BLaER1 (cell line): ENCODE results near the gene SMIM35.

Experiments
- H3K27ac ChIP-seq: shearing (Covaris generic); formaldehyde crosslinking; 2 replicates; pipeline ENCODE4 v1.8.1; 2022
- H3K27me3 ChIP-seq: shearing (Covaris generic); formaldehyde crosslinking; 2 replicates; pipeline ENCODE4 v1.8.1; 2022
- H3K36me3 ChIP-seq: shearing (Covaris generic); formaldehyde crosslinking; 2 replicates; pipeline ENCODE4 v1.8.1; 2022
- H3K4me1 ChIP-seq: shearing (Covaris generic); formaldehyde crosslinking; 2 replicates; pipeline ENCODE4 v1.8.1; 2022
- H3K4me2 ChIP-seq: shearing (Covaris generic); formaldehyde crosslinking; 2 replicates; pipeline ENCODE4 v1.8.1; 2022
- H3K4me3 ChIP-seq: shearing (Covaris generic); formaldehyde crosslinking; 2 replicates; pipeline ENCODE4 v1.8.1; 2022
- H3K9ac ChIP-seq: shearing (Covaris generic); formaldehyde crosslinking; 2 replicates; pipeline ENCODE4 v1.8.1; 2022
- H3K9me3 ChIP-seq: shearing (Covaris generic); formaldehyde crosslinking; 2 replicates; pipeline ENCODE4 v1.8.1; 2022
- H4K20me1 ChIP-seq: shearing (Covaris generic); formaldehyde crosslinking; 2 replicates; pipeline ENCODE4 v1.8.1; 2022
- Cebpa-rat ChIP-seq: shearing (Covaris generic); IDR thresholded peaks from 2 replicates; pipeline ENCODE4 v1.8.1; 2022

Gene SMIM35

GRCh38 chr11:118126082-118126838, 39.5 kb upstream of the SMIM35 start:
- Histone ChIP-seq H3K27ac (no peak overlapping the region), H4K20me1 (no peaks in the 10 kb centered on the region), H3K27me3 (no peaks in the 10 kb centered on the region), H3K4me1 (peaks cover 11% of the 10 kb centered on the region), H3K9ac (no peak overlapping the region), H3K9me3 (0 out of 2 replicates have a peak, but pooled peaks cover 1% of the 10 kb centered on the region), H3K4me2 (no peak overlapping the region), H3K4me3 (no peak overlapping the region), H3K36me3 (no peaks in the 10 kb centered on the region)
- no peak for TF ChIP-seq Cebpa-rat

GRCh38 chr11:118124929-118125535, 38.3 kb upstream of the SMIM35 start:
- Histone ChIP-seq H3K4me2 (peak overlapping the region; percentile 48), H3K9me3 (0 out of 2 replicates have a peak, but pooled peaks cover 9% of the 10 kb centered on the region), H3K9ac (no peak overlapping the region), H4K20me1 (no peaks in the 10 kb centered on the region), H3K27me3 (no peaks in the 10 kb centered on the region), H3K36me3 (no peaks in the 10 kb centered on the region), H3K4me1 (peaks cover 11% of the 10 kb centered on the region), H3K4me3 (no peak overlapping the region), H3K27ac (no peak overlapping the region)
- no peak for TF ChIP-seq Cebpa-rat

GRCh38 chr11:118120793-118121192, 34.0 kb upstream of the SMIM35 start:
- peaks cover 37% of the 10 kb centered on the region for H3K4me1 ChIP-seq
- H3K9me3 ChIP-seq: 0 out of 2 replicates have a peak, but pooled peaks cover 9% of the 10 kb centered on the region
- no peak overlapping the region for H3K9ac ChIP-seq
- no peaks in the 10 kb centered on the region for H3K27me3 ChIP-seq
- TF ChIP-seq Cebpa-rat: no peak
- H3K4me3 ChIP-seq: no peak overlapping the region
- H3K4me2 ChIP-seq: no peak overlapping the region
- H3K27ac ChIP-seq: no peak overlapping the region
- H4K20me1 ChIP-seq: no peaks in the 10 kb centered on the region
- no peaks in the 10 kb centered on the region for H3K36me3 ChIP-seq

DNA sequence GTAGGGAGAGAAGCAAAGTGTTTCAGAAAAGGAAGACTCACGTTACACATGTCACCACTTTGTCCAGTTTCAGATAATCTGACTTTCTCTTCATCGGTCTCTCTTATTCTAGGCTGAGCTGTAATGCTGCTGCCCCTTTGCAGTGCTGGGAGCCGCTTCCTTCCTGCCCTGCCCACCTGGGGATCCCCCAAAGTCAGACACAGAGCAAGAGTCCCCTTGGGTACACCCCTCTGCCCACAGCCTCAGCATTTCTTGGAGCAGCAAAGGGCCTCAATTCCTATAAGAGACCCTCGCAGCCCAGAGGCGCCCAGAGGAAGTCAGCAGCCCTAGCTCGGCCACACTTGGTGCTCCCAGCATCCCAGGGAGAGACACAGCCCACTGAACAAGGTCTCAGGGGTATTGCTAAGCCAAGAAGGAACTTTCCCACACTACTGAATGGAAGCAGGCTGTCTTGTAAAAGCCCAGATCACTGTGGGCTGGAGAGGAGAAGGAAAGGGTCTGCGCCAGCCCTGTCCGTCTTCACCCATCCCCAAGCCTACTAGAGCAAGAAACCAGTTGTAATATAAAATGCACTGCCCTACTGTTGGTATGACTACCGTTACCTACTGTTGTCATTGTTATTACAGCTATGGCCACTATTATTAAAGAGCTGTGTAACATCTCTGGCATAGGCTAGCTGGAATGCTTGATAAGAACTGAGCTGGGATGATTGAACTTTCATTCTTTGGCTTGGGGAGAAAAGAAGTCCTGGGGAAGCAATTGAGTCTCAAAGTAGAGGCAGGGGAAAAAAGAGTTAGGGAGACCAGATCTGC, 31.2 kb upstream of the SMIM35 start:
- Histone ChIP-seq H3K4me3 (no peak overlapping the region), H3K27me3 (no peaks in the 10 kb centered on the region), H3K36me3 (no peaks in the 10 kb centered on the region), H3K4me2 (peak overlapping the region; percentile 85), H3K27ac (peak overlapping the region; percentile 48; the same call in 1 of the 2 replicates), H3K9ac (peak overlapping the region; percentile 51; the same call in 1 of the 2 replicates), H4K20me1 (no peaks in the 10 kb centered on the region), H3K9me3 (0 out of 2 replicates have a peak, but pooled peaks cover 9% of the 10 kb centered on the region), H3K4me1 (peaks cover 26% of the 10 kb centered on the region)
- TF ChIP-seq Cebpa-rat: no peak

- H3K36me3 ChIP-seq: no peaks in the 10 kb centered on the region
- no peak for TF ChIP-seq Cebpa-rat
- no peak overlapping the region for H3K9ac ChIP-seq
- H4K20me1 ChIP-seq: no peaks in the 10 kb centered on the region
- no peak overlapping the region for H3K27ac ChIP-seq
- no peaks in the 10 kb centered on the region for H3K27me3 ChIP-seq
- no peak overlapping the region for H3K4me2 ChIP-seq
- peaks cover 26% of the 10 kb centered on the region for H3K4me1 ChIP-seq
- no peak overlapping the region for H3K4me3 ChIP-seq
- H3K9me3 ChIP-seq: no peaks in the 10 kb centered on the region
These were observed 28.3 kb upstream of the SMIM35 start for GRCh38 chr11:118115048-118115447.

DNA sequence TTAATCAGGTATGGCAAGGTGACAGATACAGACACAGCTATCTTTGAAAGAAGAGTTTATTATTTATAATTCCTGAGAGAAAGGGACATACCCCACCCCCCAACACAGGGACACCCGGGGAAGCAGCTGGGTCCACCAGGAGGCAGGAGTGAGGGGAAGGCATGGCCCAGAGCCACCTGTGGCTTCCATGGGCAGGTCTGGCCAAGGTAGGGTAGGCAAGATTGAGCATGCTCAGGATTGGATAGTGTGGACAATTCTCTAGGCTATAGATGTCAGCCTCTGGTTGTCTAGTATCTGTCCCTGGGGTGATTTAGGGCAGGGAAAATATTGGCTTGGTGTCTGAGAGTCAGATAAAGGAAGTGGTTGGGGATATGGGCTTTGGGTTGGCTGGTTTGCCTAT, 27.5 kb upstream of the SMIM35 start:
- Histone ChIP-seq H3K4me2 (no peak overlapping the region), H3K9ac (no peak overlapping the region), H3K36me3 (no peaks in the 10 kb centered on the region), H3K4me1 (peaks cover 25% of the 10 kb centered on the region), H3K9me3 (no peaks in the 10 kb centered on the region), H3K4me3 (no peak overlapping the region), H4K20me1 (no peaks in the 10 kb centered on the region), H3K27ac (no peak overlapping the region), H3K27me3 (no peaks in the 10 kb centered on the region)
- no peak for TF ChIP-seq Cebpa-rat

- Histone ChIP-seq H3K27ac (no peak overlapping the region), H3K36me3 (no peaks in the 10 kb centered on the region), H3K4me3 (no peak overlapping the region), H3K9ac (no peak overlapping the region), H3K9me3 (no peaks in the 10 kb centered on the region), H4K20me1 (no peaks in the 10 kb centered on the region), H3K27me3 (no peaks in the 10 kb centered on the region), H3K4me1 (peaks cover 11% of the 10 kb centered on the region), H3K4me2 (no peak overlapping the region)
- no peak for TF ChIP-seq Cebpa-rat
These were observed 26.1 kb upstream of the SMIM35 start for GRCh38 chr11:118112711-118113430.

GRCh38 chr11:118111744-118112035, 24.9 kb upstream of the SMIM35 start:
- TF ChIP-seq Cebpa-rat: no peak

DNA sequence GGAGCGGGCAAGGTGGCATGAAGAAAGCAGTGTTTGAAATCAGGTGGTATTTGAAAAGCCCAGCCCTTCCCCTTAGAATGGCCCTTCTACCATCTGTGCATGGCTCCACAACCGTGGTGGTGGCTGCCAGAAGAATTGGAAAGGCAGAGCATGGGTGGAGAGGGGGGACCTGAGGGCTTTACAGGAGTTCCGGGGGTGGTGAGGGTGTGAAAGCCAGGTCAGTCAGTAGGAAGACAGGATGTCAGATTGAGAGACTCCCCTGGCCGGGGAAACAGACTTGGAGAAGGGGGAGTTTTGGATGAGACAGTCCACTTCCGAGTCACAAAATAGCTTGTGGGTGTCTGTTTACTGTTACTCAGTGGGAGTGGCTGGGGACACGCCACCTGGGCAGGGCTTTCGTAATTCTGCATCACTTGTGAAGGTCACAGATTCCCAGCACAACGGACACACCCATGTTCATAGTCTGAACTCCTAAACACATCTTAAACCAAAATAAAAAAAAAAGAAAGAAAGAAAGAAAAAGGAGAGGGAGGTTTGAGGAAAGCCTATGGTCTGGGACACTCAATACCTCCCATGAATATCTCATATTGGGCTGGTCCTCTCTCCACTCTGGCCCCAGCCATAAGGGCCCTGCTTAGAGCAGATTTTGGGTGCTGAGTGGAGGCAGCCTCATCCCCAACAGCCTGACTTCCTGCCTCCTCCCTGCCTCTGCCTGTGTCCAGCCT, 24.4 kb upstream of the SMIM35 start:
- H3K27me3 ChIP-seq: no peaks in the 10 kb centered on the region
- H3K4me1 ChIP-seq: no peaks in the 10 kb centered on the region; the same call in 1 of the 2 replicates
- H3K9me3 ChIP-seq: no peaks in the 10 kb centered on the region
- no peak overlapping the region for H3K27ac ChIP-seq
- TF ChIP-seq Cebpa-rat: no peak
- no peaks in the 10 kb centered on the region for H3K36me3 ChIP-seq
- no peak overlapping the region for H3K4me2 ChIP-seq
- no peaks in the 10 kb centered on the region for H4K20me1 ChIP-seq
- no peak overlapping the region for H3K9ac ChIP-seq
- no peak overlapping the region for H3K4me3 ChIP-seq

More at GRCh38 chr11:118111744-118112035, 24.9 kb upstream of the SMIM35 start:
- Histone ChIP-seq H3K4me1 (no peaks in the 10 kb centered on the region; the same call in 1 of the 2 replicates), H3K9me3 (no peaks in the 10 kb centered on the region), H4K20me1 (no peaks in the 10 kb centered on the region), H3K27ac (no peak overlapping the region), H3K4me2 (no peak overlapping the region), H3K9ac (no peak overlapping the region), H3K4me3 (no peak overlapping the region), H3K27me3 (no peaks in the 10 kb centered on the region), H3K36me3 (no peaks in the 10 kb centered on the region)
